SJSA1 (cell line): Measurements from ENCODE around the gene DPM2. TPM values are rescaled to one million over a fixed set of nuclear protein-coding genes. Genes with fewer than 3 reads are reported as not detected.

Source experiments
- DNase-seq, 2 experiments: peaks; one replicate each; pipeline ENCODE4 v3.0.0-alpha.2; 2015 to 2020; ENCODE audit warnings: low spot score in 2 of 2, low read depth in 1 of 2
- H3K27ac ChIP-seq: fragments of 250-450 bp; sonication (Bioruptor Pico); 2 replicates; pipeline ENCODE4 v1.5.1; 2020; ENCODE audit warnings: mild to moderate bottlenecking, moderate library complexity
- H3K27me3 ChIP-seq: fragments of 250-450 bp; sonication (Bioruptor Pico); replicated peaks from 2 replicates; pipeline ENCODE4 v1.5.1; 2020; ENCODE audit warnings: mild to moderate bottlenecking, moderate library complexity
- H3K36me3 ChIP-seq: fragments of 250-450 bp; sonication (Bioruptor Pico); 2 replicates; pipeline ENCODE4 v1.5.1; 2020; ENCODE audit warnings: mild to moderate bottlenecking
- H3K4me1 ChIP-seq: fragments of 250-450 bp; sonication (Bioruptor Pico); replicated peaks from 2 replicates; pipeline ENCODE4 v1.6.1; 2021; ENCODE audit warnings: mild to moderate bottlenecking
- H3K4me3 ChIP-seq: fragments of 250-450 bp; sonication (Bioruptor Pico); 2 replicates; pipeline ENCODE4 v1.5.1; 2020; ENCODE audit warnings: mild to moderate bottlenecking
- H3K9me3 ChIP-seq: fragments of 250-450 bp; sonication (Bioruptor Pico); replicated peaks from 2 replicates; pipeline ENCODE4 v1.5.1; 2020; ENCODE audit warnings: mild to moderate bottlenecking
- total RNA-seq: library from RNA; depleted of rRNA; stranded (reverse); fragments of >200 nt; shearing (Covaris generic); gene quantifications from 2 replicates; pipeline ENCODE4 v1.2.3, GENCODE V29; 2014

The DPM2 gene
- total RNA-seq, 1 experiment from 2014 or later, result 20.4 TPM

- H3K27ac ChIP-seq, result no peak overlapping the region
- no peaks in the 10 kb centered on the region for H3K9me3 ChIP-seq
- H3K4me1 ChIP-seq, result peaks cover 64% of the 10 kb centered on the region
- no peak overlapping the region for H3K4me3 ChIP-seq
- no peaks in the 10 kb centered on the region for H3K36me3 ChIP-seq
- DNase-seq, result no peak
- H3K27me3 ChIP-seq, result no peaks in the 10 kb centered on the region
These were observed 16.9 kb downstream of the DPM2 start for GRCh38 chr9:127920794-127921193.

GRCh38 chr9:127919253-127919815 is 18.3 kb downstream of the DPM2 start:
- Histone ChIP-seq H3K36me3 (no peaks in the 10 kb centered on the region), H3K4me1 (peaks cover 64% of the 10 kb centered on the region), H3K27me3 (no peaks in the 10 kb centered on the region), H3K4me3 (no peak overlapping the region), H3K27ac (peak overlapping the region; percentile 48), H3K9me3 (no peaks in the 10 kb centered on the region)
- peak; percentile 81 to 96 for DNase-seq

DNA sequence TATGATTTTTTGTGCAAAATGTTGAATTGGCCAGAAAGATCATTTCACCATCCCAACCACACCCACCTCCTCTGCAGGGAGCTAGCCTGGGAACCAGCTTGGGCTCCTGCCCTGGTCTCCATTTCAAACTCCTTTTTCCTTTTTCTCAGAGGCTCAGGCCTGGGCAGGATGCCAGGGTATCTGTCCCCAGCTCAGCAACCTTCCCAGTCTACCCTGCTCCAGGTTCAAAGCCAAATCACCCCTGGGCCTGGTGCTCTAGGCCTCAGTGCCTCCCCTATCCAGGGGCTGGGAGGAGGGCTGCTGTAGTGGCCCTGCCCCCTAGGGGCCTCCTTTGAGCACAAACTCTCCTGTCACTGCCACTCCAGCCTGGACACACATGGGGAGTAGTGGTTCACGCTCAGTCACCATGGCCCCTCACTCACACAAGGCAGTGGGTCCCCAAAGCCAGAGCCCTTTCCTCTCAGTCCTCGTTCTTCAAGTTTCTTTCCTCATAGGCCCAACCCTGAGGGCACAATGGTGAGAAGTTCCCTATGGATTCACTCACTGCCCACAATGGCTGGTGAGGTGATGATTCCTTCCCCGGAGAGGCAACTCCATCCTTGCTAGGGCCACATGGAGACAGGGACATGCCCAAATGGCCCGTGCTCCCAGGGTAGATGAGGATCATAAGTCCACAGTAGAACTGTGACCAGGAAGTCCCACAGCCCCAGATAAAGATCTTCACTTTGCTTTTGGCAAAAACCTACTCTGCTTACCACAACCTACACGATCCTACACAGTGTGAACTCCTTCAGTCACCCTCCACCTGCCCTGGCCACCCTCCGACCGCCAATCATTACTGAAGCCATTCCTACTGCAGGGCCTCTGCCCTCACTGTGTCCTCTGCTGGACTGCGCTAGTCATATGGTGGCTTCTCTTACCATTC is 19.2 kb downstream of the DPM2 start:
- Histone ChIP-seq H3K4me1 (peaks cover 56% of the 10 kb centered on the region), H3K27ac (peak overlapping the region; percentile 29), H3K9me3 (no peaks in the 10 kb centered on the region), H3K36me3 (peaks cover 5% of the 10 kb centered on the region), H3K4me3 (no peak overlapping the region), H3K27me3 (no peaks in the 10 kb centered on the region)
- no peak for DNase-seq

- Histone ChIP-seq H3K36me3 (peaks cover 12% of the 10 kb centered on the region), H3K4me1 (peaks cover 53% of the 10 kb centered on the region), H3K9me3 (no peaks in the 10 kb centered on the region), H3K4me3 (no peak overlapping the region), H3K27ac (no peak overlapping the region), H3K27me3 (no peaks in the 10 kb centered on the region)
- no peak for DNase-seq
These were observed 20.1 kb downstream of the DPM2 start for GRCh38 chr9:127917603-127918002.

DNA sequence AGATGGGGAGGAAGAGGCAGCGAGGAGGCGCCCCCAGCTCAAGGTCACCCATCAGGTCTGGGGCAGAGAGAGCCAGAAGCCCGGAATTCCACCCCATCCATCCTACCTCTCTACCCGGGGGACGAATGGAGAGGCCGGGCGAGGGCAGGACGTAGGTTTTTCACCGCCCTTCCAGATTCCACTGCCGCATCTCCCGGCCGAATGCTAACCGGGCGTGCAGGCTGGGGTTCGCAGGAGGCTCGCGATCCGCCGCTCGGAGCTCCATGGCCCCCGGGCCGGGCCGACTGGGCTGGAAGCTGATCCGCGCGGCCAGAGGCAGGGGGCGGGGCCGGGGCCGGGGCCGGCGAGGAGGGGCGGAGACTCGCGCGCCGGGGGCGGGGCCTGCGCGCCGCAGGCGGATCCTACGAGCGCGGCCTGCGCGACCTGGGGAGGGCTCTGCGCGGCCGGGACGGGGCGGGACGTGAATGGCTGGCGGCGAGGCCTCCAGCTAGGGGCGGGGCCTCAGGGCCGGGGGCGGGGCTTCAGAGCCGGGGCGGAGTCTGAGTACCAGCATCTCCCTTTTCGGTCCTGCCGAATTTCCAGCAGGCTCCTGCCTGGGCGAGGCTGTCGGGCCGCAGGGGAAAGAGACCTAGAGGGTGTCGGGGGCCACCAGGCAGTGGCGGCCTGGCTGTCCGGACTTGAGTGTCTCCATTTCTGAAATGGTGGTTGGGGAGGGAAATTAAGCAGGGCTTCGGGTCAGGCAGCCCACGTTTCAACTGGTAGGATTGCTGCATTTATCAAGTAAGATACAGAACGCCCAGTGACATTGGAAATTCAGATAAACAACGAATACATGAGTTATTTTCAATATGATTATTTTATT is 20.7 kb downstream of the DPM2 start, which contains the start of gene ST6GALNAC4:
TSS of gene ST6GALNAC4 (minus strand) at position 322 of the 862 bp plus-strand sequence. CDS start 622 bp downstream, outside the sequence.
- no peaks in the 10 kb centered on the region for H3K9me3 ChIP-seq
- H3K36me3 ChIP-seq, result peaks cover 19% of the 10 kb centered on the region
- peaks cover 52% of the 10 kb centered on the region for H3K4me1 ChIP-seq
- H3K4me3 ChIP-seq, result peak within 1 kb of the TSS; percentile 53
- peak; percentile 64 to 92 for DNase-seq
- H3K27me3 ChIP-seq, result no peaks in the 10 kb centered on the region
- H3K27ac ChIP-seq, result no peak within 1 kb of the TSS; the same call in 1 of the 2 replicates

DNA sequence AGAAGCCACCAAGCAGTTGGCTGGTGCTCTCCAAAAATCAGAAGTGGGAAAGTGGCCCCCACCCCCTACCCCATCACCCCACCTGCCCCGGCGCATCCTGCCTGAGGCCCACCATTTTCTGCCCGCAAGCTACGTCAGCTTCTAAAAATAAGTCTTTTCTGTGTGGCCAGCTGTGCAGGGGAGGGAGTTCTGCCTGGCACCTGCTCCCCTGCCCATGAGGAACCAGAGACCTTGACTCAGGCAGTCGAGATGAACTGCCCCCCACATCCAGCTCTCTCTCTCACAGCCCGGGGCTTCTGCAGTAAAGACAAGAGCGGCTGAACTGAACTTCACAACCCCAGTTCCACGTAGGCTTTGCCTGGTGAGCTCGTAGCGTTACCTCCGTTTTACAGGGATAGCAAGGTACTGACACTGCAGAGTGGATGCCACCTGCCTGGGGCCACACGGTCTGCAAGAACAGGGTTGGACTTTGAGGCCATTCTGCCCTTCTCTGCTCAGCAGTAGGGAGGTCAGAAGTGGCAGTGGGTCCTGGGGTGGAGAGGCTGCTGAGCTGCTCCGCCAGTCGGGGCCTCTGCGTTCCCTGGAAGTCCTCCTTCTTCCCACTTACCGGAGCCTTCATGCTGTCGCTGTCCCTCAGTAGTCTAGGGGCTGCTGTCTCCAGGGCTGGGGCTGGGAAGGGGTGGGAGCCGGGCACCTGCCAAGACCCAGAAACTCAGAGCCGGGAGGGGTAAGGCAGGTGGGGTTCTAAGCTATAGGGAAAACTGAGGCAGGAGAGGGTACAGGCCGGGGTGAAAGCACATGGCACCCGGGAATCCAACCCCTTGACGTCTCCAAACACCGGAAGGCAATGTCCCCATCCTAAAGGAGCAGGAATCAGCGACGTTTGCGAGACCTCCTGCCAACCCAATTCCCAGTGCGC is 21.6 kb downstream of the DPM2 start:
- Histone ChIP-seq H3K9me3 (no peaks in the 10 kb centered on the region), H3K27me3 (no peaks in the 10 kb centered on the region), H3K27ac (no peak overlapping the region), H3K4me1 (peaks cover 43% of the 10 kb centered on the region), H3K36me3 (peaks cover 24% of the 10 kb centered on the region), H3K4me3 (peak overlapping the region; percentile 53)
- DNase-seq, result no peak

GRCh38 chr9:127915325-127915752 is 22.3 kb downstream of the DPM2 start:
- no peak overlapping the region for H3K4me3 ChIP-seq
- H3K27me3 ChIP-seq, result no peaks in the 10 kb centered on the region
- H3K4me1 ChIP-seq, result peaks cover 45% of the 10 kb centered on the region
- peaks cover 24% of the 10 kb centered on the region for H3K36me3 ChIP-seq
- no peak overlapping the region for H3K27ac ChIP-seq
- no peak for DNase-seq
- H3K9me3 ChIP-seq, result no peaks in the 10 kb centered on the region

DNA sequence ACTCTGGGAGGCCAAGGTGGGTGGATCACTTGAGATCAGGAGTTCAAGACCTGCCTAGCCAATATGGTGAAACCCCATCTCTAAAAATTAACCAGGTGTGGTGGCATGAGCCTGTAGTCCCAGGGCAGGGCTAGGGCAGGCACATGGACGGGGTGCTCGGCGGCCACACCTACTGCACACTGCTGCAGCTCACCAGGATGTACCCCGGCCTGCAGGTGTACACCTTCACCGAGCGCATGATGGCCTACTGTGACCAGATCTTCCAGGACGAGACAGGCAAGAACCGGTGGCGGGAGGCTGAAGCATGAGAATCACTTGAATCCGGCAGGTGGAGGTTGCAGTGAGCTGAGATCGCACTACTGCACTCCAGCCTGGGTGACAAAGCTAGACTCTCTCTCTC is 24.0 kb downstream of the DPM2 start:
- H3K27me3 ChIP-seq, result no peaks in the 10 kb centered on the region
- H3K9me3 ChIP-seq, result no peaks in the 10 kb centered on the region
- H3K4me3 ChIP-seq, result no peak overlapping the region
- no peak overlapping the region for H3K27ac ChIP-seq
- no peak for DNase-seq
- H3K36me3 ChIP-seq, result peaks cover 34% of the 10 kb centered on the region
- H3K4me1 ChIP-seq, result peaks cover 31% of the 10 kb centered on the region

DNA sequence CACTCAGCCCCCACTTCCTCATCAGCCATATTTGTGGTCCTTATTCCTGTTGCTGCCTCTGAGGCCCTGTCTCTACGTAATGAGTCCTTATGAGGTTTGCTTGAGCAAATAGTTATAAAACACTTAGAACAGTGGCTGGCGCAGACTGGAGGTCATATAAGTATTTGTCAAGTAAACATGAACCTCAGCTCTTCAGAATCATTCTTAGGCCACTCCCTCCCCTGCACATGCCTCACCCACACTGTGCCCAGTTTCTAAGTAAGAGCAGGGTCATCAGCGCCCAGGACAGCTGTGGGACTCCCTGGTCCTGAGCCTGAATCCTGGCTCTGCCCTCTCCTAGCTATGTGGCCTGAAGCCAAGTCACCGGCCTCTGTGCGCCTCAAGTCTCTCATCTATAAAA is 24.8 kb downstream of the DPM2 start:
- Histone ChIP-seq H3K9me3 (no peaks in the 10 kb centered on the region), H3K4me1 (peaks cover 23% of the 10 kb centered on the region), H3K27ac (no peak overlapping the region), H3K4me3 (no peak overlapping the region), H3K36me3 (peaks cover 37% of the 10 kb centered on the region), H3K27me3 (no peaks in the 10 kb centered on the region)
- no peak for DNase-seq

- no peaks in the 10 kb centered on the region for H3K9me3 ChIP-seq
- no peak for DNase-seq
- peaks cover 37% of the 10 kb centered on the region for H3K36me3 ChIP-seq
- H3K27me3 ChIP-seq, result no peaks in the 10 kb centered on the region
- peaks cover 17% of the 10 kb centered on the region for H3K4me1 ChIP-seq
- H3K27ac ChIP-seq, result no peak overlapping the region
- H3K4me3 ChIP-seq, result no peak overlapping the region
These were observed 25.4 kb downstream of the DPM2 start for GRCh38 chr9:127912296-127912695.

DNA sequence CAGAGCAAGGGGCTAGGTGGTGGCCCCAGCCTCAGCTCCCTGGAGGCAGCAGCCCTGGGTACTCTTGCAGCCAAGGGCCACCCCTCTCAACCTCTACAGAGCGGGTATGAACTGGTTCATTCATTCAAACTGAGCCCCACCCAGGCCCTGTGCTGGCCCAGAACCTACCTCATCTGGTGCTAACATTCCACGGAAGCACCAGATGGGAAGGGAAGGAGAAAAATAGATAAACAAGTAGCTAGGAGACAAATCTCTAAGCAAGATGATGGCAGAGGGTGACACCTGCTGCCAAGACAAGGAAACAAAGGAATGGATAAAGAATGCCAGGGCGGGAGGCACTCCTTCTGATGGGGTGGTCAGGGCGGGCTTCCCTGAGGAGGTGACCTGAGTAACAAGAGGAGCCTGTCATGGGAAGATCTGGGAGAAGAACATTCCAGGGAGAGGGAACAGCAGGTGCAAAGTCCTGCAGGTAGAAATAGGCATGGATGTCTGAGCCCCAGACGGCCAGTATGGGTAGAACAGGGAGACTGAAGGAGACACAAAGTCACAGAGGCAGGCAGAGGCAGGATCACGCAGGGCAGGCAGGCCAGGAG is 26.9 kb downstream of the DPM2 start:
- Histone ChIP-seq H3K36me3 (peaks cover 37% of the 10 kb centered on the region), H3K4me3 (no peak overlapping the region), H3K27me3 (no peaks in the 10 kb centered on the region), H3K4me1 (peaks cover 15% of the 10 kb centered on the region), H3K9me3 (no peaks in the 10 kb centered on the region), H3K27ac (no peak overlapping the region)
- peak in 1 of 2 experiments; percentile 41 for DNase-seq

GRCh38 chr9:127909839-127910273 is 27.8 kb downstream of the DPM2 start:
- no peak for DNase-seq
- H3K4me3 ChIP-seq, result no peak overlapping the region
- no peaks in the 10 kb centered on the region for H3K9me3 ChIP-seq
- H3K36me3 ChIP-seq, result peaks cover 37% of the 10 kb centered on the region
- peaks cover 24% of the 10 kb centered on the region for H3K4me1 ChIP-seq
- H3K27me3 ChIP-seq, result no peaks in the 10 kb centered on the region
- H3K27ac ChIP-seq, result no peak overlapping the region
